Fibroblast of lung (primary cell): ENCODE data around the gene DOK6. TPM values are rescaled to one million over a fixed set of nuclear protein-coding genes. Genes with fewer than 3 reads are reported as not detected.

Source experiments
- DNase-seq, 2 donors: peaks; one replicate each; pipeline versions ENCODE4 v3.0.0 to v3.0.0-alpha.2; 2010; ENCODE audit warnings: low read depth in 2 of 2
- H2AFZ ChIP-seq: 2 replicates; pipeline ENCODE4 v1.5.1; 2012; ENCODE audit warnings: low read length, control low read depth, inconsistent platforms
- H3K27ac ChIP-seq: 2 replicates; pipeline ENCODE4 v1.5.1; 2011; ENCODE audit warnings: low read length, control low read depth; ENCODE audit not compliant: insufficient read depth
- H3K27me3 ChIP-seq: 2 replicates; pipeline ENCODE4 v1.5.1; 2011; ENCODE audit warnings: mild to moderate bottlenecking, low read length; ENCODE audit not compliant: control insufficient read depth, insufficient read depth
- H3K36me3 ChIP-seq: 2 replicates; pipeline ENCODE4 v1.5.1; 2011; ENCODE audit warnings: low read length; ENCODE audit not compliant: control insufficient read depth, insufficient read depth
- H3K4me1 ChIP-seq: 2 replicates; pipeline ENCODE4 v1.5.1; 2011; ENCODE audit warnings: low read length; ENCODE audit not compliant: control insufficient read depth, insufficient read depth; ENCODE audit errors: extremely low read depth
- H3K4me2 ChIP-seq: 2 replicates; pipeline ENCODE4 v1.5.1; 2011; ENCODE audit warnings: low read length, control low read depth; ENCODE audit not compliant: insufficient read depth; ENCODE audit errors: extremely low read depth
- H3K4me3 ChIP-seq, 4 experiments: fragments of 200-600 bp in 1 of 4; sonication (generic) in 1 of 4; replicated peaks in 1 of 4; 2 replicates each; pipeline ENCODE4 v1.5.1; 2011 to 2016; ENCODE audit warnings: low read length in 4 of 4, low read depth in 3 of 4, mild to moderate bottlenecking in 3 of 4, control low read depth in 2 of 4, inconsistent platforms in 1 of 4, mixed read lengths in 1 of 4; ENCODE audit not compliant: insufficient read depth in 1 of 4; ENCODE audit errors: control extremely low read depth in 1 of 4
- H3K79me2 ChIP-seq: 2 replicates; pipeline ENCODE4 v1.5.1; 2012; ENCODE audit warnings: mild to moderate bottlenecking, low read length, inconsistent platforms; ENCODE audit not compliant: control insufficient read depth, insufficient read depth
- H3K9ac ChIP-seq: 2 replicates; pipeline ENCODE4 v1.5.1; 2011; ENCODE audit warnings: mild to moderate bottlenecking, low read length, control low read depth; ENCODE audit not compliant: insufficient read depth
- H3K9me3 ChIP-seq: 2 replicates; pipeline ENCODE4 v1.5.1; 2012; ENCODE audit warnings: low read depth, low read length; ENCODE audit not compliant: control insufficient read depth, insufficient read depth
- H4K20me1 ChIP-seq: 2 replicates; pipeline ENCODE4 v1.5.1; 2011; ENCODE audit warnings: low read length; ENCODE audit not compliant: control insufficient read depth, insufficient read depth; ENCODE audit errors: extremely low read depth
- EZH2 ChIP-seq: IDR thresholded peaks from 2 replicates; pipeline ENCODE4 v1.5.1; 2012; ENCODE audit warnings: low read length, control low read depth, mild to moderate bottlenecking; ENCODE audit errors: missing control alignments
- polyA plus RNA-seq, 2 donors: library from polyadenylated mRNA; depleted of rRNA in 1 of 2; stranded (reverse) in 1 of 2; unstranded in 1 of 2; fragments of >200 nt; gene quantifications; 2 replicates each; pipeline ENCODE4 v1.2.1, GENCODE V29; 2011 to 2012; ENCODE audit warnings: missing spikeins in 1 of 2
- total RNA-seq: library from RNA; depleted of rRNA; stranded (reverse); fragments of >200 nt; gene quantifications from 2 replicates; pipeline ENCODE4 v1.2.1, GENCODE V29; 2014
- TF ChIP-seq, protein P1 (sequence below), 2 donors: IDR thresholded peaks in 1 of 2; conservative IDR thresholded peaks in 1 of 2; 1 replicate in 1 of 2; 2 replicates in 1 of 2; pipeline ENCODE4 v1.5.1; 2011 to 2012; ENCODE audit warnings: low read length in 2 of 2, control low read depth in 1 of 2, inconsistent platforms in 1 of 2, low read depth in 1 of 2, mild to moderate bottlenecking in 1 of 2

The DOK6 gene
- total and polyA plus RNA-seq, 2 donors (not counting 1 experiment from before 2014, with no cell fraction given): 4.0 to 7.8 TPM

DNA sequence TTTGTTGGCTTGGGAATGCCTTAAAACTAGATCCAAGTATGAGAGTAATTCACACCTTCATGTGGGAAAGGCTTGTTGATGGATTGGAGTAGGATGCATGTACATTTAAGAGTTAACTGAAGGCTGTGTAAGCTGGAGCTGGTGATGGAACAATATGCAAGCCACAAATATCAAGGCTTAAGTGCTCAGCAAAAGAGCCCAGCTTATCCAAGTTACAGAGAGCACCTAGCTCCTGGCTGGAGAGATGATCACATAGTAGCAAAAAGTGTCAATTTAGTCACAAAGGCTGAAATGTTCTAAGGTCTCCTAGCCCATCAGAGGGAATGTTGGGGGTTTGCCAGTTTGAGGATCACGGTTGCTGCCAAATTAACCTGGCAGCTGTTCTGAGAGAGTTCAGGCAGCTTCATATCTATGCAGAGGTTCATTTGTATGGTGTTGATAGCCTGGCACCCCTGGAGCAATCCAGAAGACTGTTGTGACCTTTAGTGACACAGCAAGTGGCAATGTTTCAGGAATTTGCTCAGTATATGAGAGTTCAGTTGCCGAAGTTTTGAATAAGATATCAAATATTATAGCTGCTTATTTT, 228.2 kb downstream of the DOK6 start:
- no peaks in the 10 kb centered on the region for H3K27me3 ChIP-seq
- TF ChIP-seq EZH2: no peak
- TF ChIP-seq, protein P1, sequence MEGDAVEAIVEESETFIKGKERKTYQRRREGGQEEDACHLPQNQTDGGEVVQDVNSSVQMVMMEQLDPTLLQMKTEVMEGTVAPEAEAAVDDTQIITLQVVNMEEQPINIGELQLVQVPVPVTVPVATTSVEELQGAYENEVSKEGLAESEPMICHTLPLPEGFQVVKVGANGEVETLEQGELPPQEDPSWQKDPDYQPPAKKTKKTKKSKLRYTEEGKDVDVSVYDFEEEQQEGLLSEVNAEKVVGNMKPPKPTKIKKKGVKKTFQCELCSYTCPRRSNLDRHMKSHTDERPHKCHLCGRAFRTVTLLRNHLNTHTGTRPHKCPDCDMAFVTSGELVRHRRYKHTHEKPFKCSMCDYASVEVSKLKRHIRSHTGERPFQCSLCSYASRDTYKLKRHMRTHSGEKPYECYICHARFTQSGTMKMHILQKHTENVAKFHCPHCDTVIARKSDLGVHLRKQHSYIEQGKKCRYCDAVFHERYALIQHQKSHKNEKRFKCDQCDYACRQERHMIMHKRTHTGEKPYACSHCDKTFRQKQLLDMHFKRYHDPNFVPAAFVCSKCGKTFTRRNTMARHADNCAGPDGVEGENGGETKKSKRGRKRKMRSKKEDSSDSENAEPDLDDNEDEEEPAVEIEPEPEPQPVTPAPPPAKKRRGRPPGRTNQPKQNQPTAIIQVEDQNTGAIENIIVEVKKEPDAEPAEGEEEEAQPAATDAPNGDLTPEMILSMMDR (conservative IDR thresholded peaks at IDR 0.05 in 1 of 2, IDR thresholded peaks at IDR 0.05 in 1 of 2; ENCODE audit: low read depth in 1 of 2, low read length in 2 of 2): no peak
- no peak overlapping the region for H3K9ac ChIP-seq
- no peak for DNase-seq
- H3K4me1 ChIP-seq: no peaks in the 10 kb centered on the region
- H3K4me3 ChIP-seq: no peak overlapping the region
- no peak overlapping the region for H3K4me2 ChIP-seq
- H3K79me2 ChIP-seq: no peaks in the 10 kb centered on the region
- no peak overlapping the region for H3K27ac ChIP-seq
- no peaks in the 10 kb centered on the region for H3K36me3 ChIP-seq
- H4K20me1 ChIP-seq: no peaks in the 10 kb centered on the region
- H3K9me3 ChIP-seq: no peaks in the 10 kb centered on the region
- H2AFZ ChIP-seq: no peak overlapping the region

GRCh38 chr18:69631281-69631680, 230.6 kb downstream of the DOK6 start:
- no peak overlapping the region for H3K4me2 ChIP-seq
- H4K20me1 ChIP-seq: no peaks in the 10 kb centered on the region
- no peak overlapping the region for H2AFZ ChIP-seq
- H3K9ac ChIP-seq: no peak overlapping the region
- H3K79me2 ChIP-seq: no peaks in the 10 kb centered on the region
- H3K27me3 ChIP-seq: no peaks in the 10 kb centered on the region
- H3K27ac ChIP-seq: no peak overlapping the region
- H3K4me1 ChIP-seq: no peaks in the 10 kb centered on the region
- no peaks in the 10 kb centered on the region for H3K36me3 ChIP-seq
- no peaks in the 10 kb centered on the region for H3K9me3 ChIP-seq
- DNase-seq: peak; percentile 8 to 37
- H3K4me3 ChIP-seq: no peak overlapping the region
- no peak for TF ChIP-seq EZH2
- TF ChIP-seq, protein P1 (conservative IDR thresholded peaks at IDR 0.05 in 1 of 2, IDR thresholded peaks at IDR 0.05 in 1 of 2; ENCODE audit: low read depth in 1 of 2, low read length in 2 of 2): no peak

- TF ChIP-seq EZH2: no peak
- TF ChIP-seq, protein P1 (conservative IDR thresholded peaks at IDR 0.05 in 1 of 2, IDR thresholded peaks at IDR 0.05 in 1 of 2; ENCODE audit: low read depth in 1 of 2, low read length in 2 of 2): no peak
- no peaks in the 10 kb centered on the region for H3K4me1 ChIP-seq
- no peaks in the 10 kb centered on the region for H4K20me1 ChIP-seq
- H3K4me2 ChIP-seq: no peak overlapping the region
- no peak overlapping the region for H2AFZ ChIP-seq
- no peak overlapping the region for H3K4me3 ChIP-seq
- H3K27ac ChIP-seq: no peak overlapping the region
- H3K9ac ChIP-seq: no peak overlapping the region
- H3K9me3 ChIP-seq: no peaks in the 10 kb centered on the region
- H3K79me2 ChIP-seq: no peaks in the 10 kb centered on the region
- H3K36me3 ChIP-seq: no peaks in the 10 kb centered on the region
- no peaks in the 10 kb centered on the region for H3K27me3 ChIP-seq
- no peak for DNase-seq
These were observed 234.8 kb downstream of the DOK6 start for GRCh38 chr18:69635482-69635881.
